ENCODE data around the gene SLC9B2. TPM values are rescaled to one million over a fixed set of nuclear protein-coding genes. Genes with fewer than 3 reads are reported as not detected.

Gene SLC9B2
- total and polyA plus RNA-seq, 2 experiments from 2014 or later: 4.4 to 13.0 TPM

- no peaks in the 10 kb centered on the region for H3K4me1 Mint-ChIP-seq
- no peak overlapping the region for H3K4me2 ChIP-seq
These were observed 46.6 kb upstream of the SLC9B2 start for GRCh38 chr4:103123114-103123513.

More at GRCh38 chr4:103123114-103123513, 46.6 kb upstream of the SLC9B2 start:
- no peaks in the 10 kb centered on the region for H3K4me1 ChIP-seq (ENCODE audit: insufficient read depth)
- H3K27ac ChIP-seq (ENCODE audit: low read depth): no peak overlapping the region
- no peaks in the 10 kb centered on the region for H3K9me2 ChIP-seq (ENCODE audit: insufficient read depth)
- DNase-seq (ENCODE audit: low spot score): no peak
- Mint-ChIP-seq H3K27ac (no peak overlapping the region), H3K9me3 (no peaks in the 10 kb centered on the region), H3K27me3 (ENCODE audit: insufficient read depth, low read depth, poor library complexity) (peaks cover 2% of the 10 kb centered on the region), H3K4me3 (no peak overlapping the region), H3K36me3 (ENCODE audit: low read depth) (peaks cover 33% of the 10 kb centered on the region)
- TF ChIP-seq EZH2phosphoT487 (IDR thresholded peaks at IDR 0.05; ENCODE audit: unreplicated experiment): no peak
- TF ChIP-seq STAT1 (IDR thresholded peaks at IDR 0.05; ENCODE audit: unreplicated experiment): no peak
- no peak for TF ChIP-seq ZNF331 (CRISPR knock-in tag; IDR thresholded peaks at IDR 0.05; ENCODE audit: low read depth)
- no peak for TF ChIP-seq REST (IDR thresholded peaks at IDR 0.05; ENCODE audit: unreplicated experiment)
- TF ChIP-seq ETS1 (IDR thresholded peaks at IDR 0.05): no peak
- no peak for TF ChIP-seq EZH2 (IDR thresholded peaks at IDR 0.05; ENCODE audit: low read depth, unreplicated experiment)
- no peak for TF ChIP-seq ZNF462 (CRISPR knock-in tag; IDR thresholded peaks at IDR 0.05)
- no peak for TF ChIP-seq NANOG (IDR thresholded peaks at IDR 0.05; ENCODE audit: borderline replicate concordance)
- no peak for TF ChIP-seq POLR2AphosphoS5 (IDR thresholded peaks at IDR 0.05; ENCODE audit: low read depth)
- TF ChIP-seq CTCF (conservative IDR thresholded peaks at IDR 0.05; ENCODE audit: low read depth in 2 of 2): no peak
- no peak for TF ChIP-seq CREB1 (CRISPR knock-in tag; IDR thresholded peaks at IDR 0.05; ENCODE audit: low read depth)
- TF ChIP-seq ZNF114 (CRISPR knock-in tag; IDR thresholded peaks at IDR 0.05): no peak
- no peak for TF ChIP-seq JUNB (IDR thresholded peaks at IDR 0.05; ENCODE audit: unreplicated experiment)
- no peaks in the 10 kb centered on the region for H3K27me3 ChIP-seq (ENCODE audit: insufficient read depth)
- no peak for ATAC-seq
- H3F3A ChIP-seq (replicated peaks; ENCODE audit: low read depth): no peaks in the 10 kb centered on the region
- no peaks in the 10 kb centered on the region for H4K20me1 ChIP-seq (replicated peaks; ENCODE audit: insufficient read depth)
- H2AFZ ChIP-seq: no peak overlapping the region
- H3K79me2 ChIP-seq (replicated peaks; ENCODE audit: insufficient read depth): no peaks in the 10 kb centered on the region
- peaks cover 29% of the 10 kb centered on the region; the same call in 1 of the 2 replicates for H3K36me3 ChIP-seq (ENCODE audit: insufficient read depth)
- H3K4me3 ChIP-seq: no peak overlapping the region
